GM12878 (cell line): Measurements from ENCODE around the gene BLOC1S4. TPM values are rescaled to one million over a fixed set of nuclear protein-coding genes. Genes with fewer than 3 reads are reported as not detected.

ENCODE experiments used
- ATAC-seq: fragments of 200-7000 bp; cut with Tn5 transposase; 3 replicates; pipeline ENCODE4 v1.9.1; 2020; ENCODE audit warnings: mild to moderate bottlenecking, moderate library complexity
- BruUV-seq: library from RNA; stranded (reverse); fragments of 400-500 nt; replicated peaks from 2 replicates; lab custom pipeline; 2021; lab: Mats Ljungman, UMichigan
- CTCF ChIA-PET: fragments of 300-600 bp; sonication (Branson Sonifier 250); formaldehyde crosslinking; extraction: SDS; loops from one replicate; lab custom pipeline; 2021; ENCODE audit warnings: inconsistent platforms; lab: Yijun Ruan, JAX
- POLR2A ChIA-PET: fragments of 350-600 bp; formaldehyde crosslinking; extraction: SDS; loops from one replicate; lab custom pipeline; 2021; ENCODE audit warnings: inconsistent platforms; lab: Charles Lee
- RAD21 ChIA-PET: fragments of 300-600 bp; sonication (Branson Sonifier 250); formaldehyde crosslinking; loops from one replicate; lab custom pipeline; 2023; ENCODE audit warnings: antibody characterized with exemption; ENCODE audit not compliant: unreplicated experiment; lab: Charles Lee
- SMC1A ChIA-PET: fragments of 300-600 bp; sonication (Branson Sonifier 250); formaldehyde crosslinking; loops from one replicate; lab custom pipeline; 2023; ENCODE audit not compliant: unreplicated experiment, uncharacterized antibody; lab: Charles Lee
- DNase-seq: peaks from one replicate; pipeline ENCODE4 v3.0.0-alpha.2; 2011; ENCODE audit warnings: low read depth, low spot score
- FAIRE-seq: peaks from 3 replicates; lab custom pipeline; 2011; peaks lifted over from hg19 to GRCh38; lab: Jason Lieb, UNC
- H2AFZ ChIP-seq: 2 replicates; pipeline ENCODE4 v1.6.0; 2011; ENCODE audit warnings: low read depth, low read length, control low read depth; ENCODE audit not compliant: control insufficient read depth
- H3K27ac ChIP-seq: 2 replicates; pipeline ENCODE4 v1.5.1; 2011; ENCODE audit warnings: control low read depth; ENCODE audit not compliant: control insufficient read depth, insufficient read depth
- H3K27me3 ChIP-seq, 2 experiments: replicated peaks in 1 of 2; 2 replicates each; pipeline versions ENCODE4 v1.6.0 to v1.6.1; 2011; ENCODE audit warnings: low read length in 1 of 2; ENCODE audit not compliant: control insufficient read depth in 2 of 2, insufficient read depth in 2 of 2
- H3K36me3 ChIP-seq, 2 experiments: 2 replicates each; pipeline ENCODE4 v1.5.1; 2011; ENCODE audit warnings: low read length in 1 of 2; ENCODE audit not compliant: control insufficient read depth in 2 of 2, insufficient read depth in 2 of 2
- H3K4me1 ChIP-seq: 2 replicates; pipeline ENCODE4 v1.6.1; 2011; ENCODE audit warnings: mild to moderate bottlenecking, low read length, moderate library complexity, mixed read lengths; ENCODE audit not compliant: control insufficient read depth, insufficient read depth
- H3K4me2 ChIP-seq: 2 replicates; pipeline ENCODE4 v1.6.0; 2011; ENCODE audit warnings: control low read depth; ENCODE audit not compliant: control insufficient read depth, insufficient read depth
- H3K4me3 ChIP-seq: fragments of 200-600 bp; sonication (generic); 2 replicates; pipeline ENCODE4 v1.5.1; 2016
- H3K79me2 ChIP-seq: 2 replicates; pipeline ENCODE4 v1.6.0; 2011; ENCODE audit warnings: low read length; ENCODE audit not compliant: control insufficient read depth, insufficient read depth
- H3K9ac ChIP-seq: 2 replicates; pipeline ENCODE4 v1.8.0; 2011; ENCODE audit warnings: low read length, control low read depth, mixed read lengths; ENCODE audit not compliant: control insufficient read depth, insufficient read depth
- H3K9me3 ChIP-seq: replicated peaks from 3 replicates; pipeline ENCODE4 v1.5.1; 2011; ENCODE audit warnings: mild to moderate bottlenecking, low read length; ENCODE audit not compliant: control insufficient read depth, insufficient read depth
- H4K20me1 ChIP-seq: 2 replicates; pipeline ENCODE4 v1.6.0; 2011; ENCODE audit not compliant: control insufficient read depth, insufficient read depth
- CUX1 ChIP-seq: IDR thresholded peaks from 2 replicates; pipeline ENCODE4 v1.6.1; 2012; ENCODE audit warnings: improper control_type of control experiment, low read depth, low read length; ENCODE audit not compliant: insufficient replicate concordance
- HDAC6 ChIP-seq: fragments of 200-600 bp; sonication (generic); IDR thresholded peaks from one replicate; pipeline ENCODE4 v1.8.0; 2017; ENCODE audit warnings: antibody characterized with exemption; ENCODE audit not compliant: unreplicated experiment
- MTA2 ChIP-seq: fragments of 450-650 bp; IDR thresholded peaks from 2 replicates; pipeline ENCODE4 v1.6.1; 2016; ENCODE audit warnings: low read depth, mild to moderate bottlenecking, moderate library complexity
- MYC ChIP-seq: IDR thresholded peaks from 2 replicates; pipeline ENCODE4 v1.6.1; 2011; ENCODE audit warnings: mild to moderate bottlenecking, low read length, moderate library complexity, inconsistent platforms; ENCODE audit not compliant: insufficient read depth, insufficient replicate concordance, insufficient read length, severe bottlenecking
- NFIC ChIP-seq: IDR thresholded peaks from 2 replicates; pipeline ENCODE4 v1.6.1; 2012; ENCODE audit warnings: low read depth, mild to moderate bottlenecking, inconsistent platforms, low read length, moderate library complexity
- NRF1 ChIP-seq: conservative IDR thresholded peaks from 2 replicates; pipeline ENCODE4 v1.6.1; 2011; ENCODE audit warnings: mild to moderate bottlenecking, low read depth, low read length, improper control_type of control experiment
- PAX8 ChIP-seq: fragments of 450-650 bp; IDR thresholded peaks from 2 replicates; pipeline ENCODE4 v1.6.1; 2017; ENCODE audit warnings: mild to moderate bottlenecking, moderate library complexity
- POLR2AphosphoS5 ChIP-seq: IDR thresholded peaks from 2 replicates; pipeline ENCODE4 v1.6.1; 2011; ENCODE audit warnings: mild to moderate bottlenecking, low read length, inconsistent platforms
- POU2F2 ChIP-seq: IDR thresholded peaks from 3 replicates; pipeline ENCODE4 v1.6.1; 2011; ENCODE audit warnings: low read depth, mild to moderate bottlenecking, low read length, borderline replicate concordance
- RB1 ChIP-seq: fragments of 450-650 bp; formaldehyde crosslinking; IDR thresholded peaks from 2 replicates; pipeline ENCODE4 v1.6.1; 2017; ENCODE audit warnings: mild to moderate bottlenecking, borderline replicate concordance
- SIX5 ChIP-seq: IDR thresholded peaks from 2 replicates; pipeline ENCODE4 v1.6.1; 2011; ENCODE audit warnings: mild to moderate bottlenecking, low read depth, low read length, moderate library complexity; ENCODE audit not compliant: severe bottlenecking
- SRF ChIP-seq, 2 experiments: IDR thresholded peaks; 2 replicates each; pipeline ENCODE4 v1.6.1; 2011; ENCODE audit warnings: low read depth in 2 of 2, low read length in 2 of 2, mild to moderate bottlenecking in 1 of 2, moderate library complexity in 1 of 2
- STAT1 ChIP-seq: fragments of 450-650 bp; conservative IDR thresholded peaks from 2 replicates; pipeline ENCODE4 v1.6.1; 2014; ENCODE audit warnings: antibody characterized with exemption, mild to moderate bottlenecking
- TCF12 ChIP-seq: IDR thresholded peaks from 2 replicates; pipeline ENCODE4 v1.6.1; 2011; ENCODE audit warnings: low read depth, mild to moderate bottlenecking, low read length
- ZNF384 ChIP-seq: IDR thresholded peaks from 2 replicates; pipeline ENCODE4 v1.6.1; 2012; ENCODE audit warnings: low read depth, mild to moderate bottlenecking, low read length, improper control_type of control experiment, borderline replicate concordance
- WGBS: methylation state at CpG from one replicate; pipeline ENCODE4 v1.1.6; 2016; ENCODE audit warnings: low lambda C conversion rate; ENCODE audit not compliant: insufficient replicate concordance, insufficient coverage; ENCODE audit errors: missing lambda C conversion rate; 5-methylcytosine and 5-hydroxymethylcytosine counted together
- in situ Hi-C: fragments of 300-500 bp; cut with MboI; formaldehyde crosslinking; loops from 9 replicates; pipeline ENCODE4 v1.14.3; 2018; ENCODE audit warnings: mixed read lengths
- intact Hi-C: fragments of 100-400 bp; cut with micrococcal nuclease; formaldehyde crosslinking; loops from one replicate; pipeline ENCODE4 v1.14.2; 2022; ENCODE audit not compliant: unreplicated experiment
- polyA plus RNA-seq, 11 experiments: library from polyadenylated mRNA; depleted of rRNA in 4 of 11; unstranded in 6 of 11; stranded (reverse) in 5 of 11; fragments of >200 nt; fragmentation: Nextera tagmentation in 4 of 11; fragmentation: Illumina TruSeq in 1 of 11; extraction: Ambion mirVana in 4 of 11; extraction: Trizol in 1 of 11; gene quantifications; 1 replicate in 1 of 11; 2 replicates in 10 of 11; pipeline versions ENCODE4 v1.2.1 to v1.2.3, GENCODE V29; 2011 to 2016; ENCODE audit warnings: inconsistent platforms in 2 of 11, missing spikeins in 2 of 11, low read depth in 1 of 11
- total RNA-seq, 4 experiments: library from RNA; depleted of rRNA in 3 of 4; stranded (reverse); fragments of >200 nt in 3 of 4; fragmentation: Illumina TruSeq in 1 of 4; extraction: Trizol in 1 of 4; gene quantifications; 2 replicates each; pipeline versions ENCODE4 v1.2.1 to v1.2.3, GENCODE V29; 2013 to 2021

BLOC1S4 gene
- total and polyA plus RNA-seq, 10 of the 15 experiments (the other 5 are each of a cell fraction or from before 2014, with no cell fraction given) = 2.7 to 23.8 (median 9.5) TPM

DNA sequence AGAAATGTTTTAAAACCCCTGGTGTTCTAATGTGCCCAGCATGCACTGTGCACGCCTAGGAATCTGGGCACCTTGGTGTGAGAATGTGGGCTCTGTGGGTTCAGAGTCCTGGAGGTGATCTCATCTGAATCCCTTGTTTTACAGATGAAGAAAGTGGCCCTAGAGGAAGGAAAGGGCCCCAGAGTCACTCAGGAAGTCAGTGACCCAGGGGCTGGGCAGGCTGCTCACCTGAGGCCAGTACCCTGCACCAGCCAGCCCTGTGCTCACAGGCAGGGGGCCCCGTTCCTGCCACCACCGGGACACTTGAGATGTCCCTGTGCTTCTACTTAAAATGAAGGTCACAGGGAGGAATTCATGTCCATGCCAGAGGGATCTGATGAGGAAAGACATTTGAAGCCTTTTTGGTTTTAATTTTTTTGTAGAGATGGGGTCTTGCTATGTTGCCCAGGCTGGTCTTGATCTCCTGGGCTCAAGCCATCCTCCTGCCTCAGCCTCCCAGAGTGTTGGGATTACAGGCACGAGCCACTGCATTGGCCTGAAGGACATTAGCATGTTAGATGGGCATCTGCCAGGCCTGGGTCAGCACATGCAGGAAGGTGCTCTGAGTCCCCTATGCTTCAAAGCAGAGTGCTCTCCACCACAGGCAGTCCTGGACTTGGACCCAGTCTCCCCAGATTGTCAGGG, 29.7 kb upstream of the BLOC1S4 start:
- Histone ChIP-seq H2AFZ (no peak overlapping the region), H3K27ac (no peak overlapping the region), H3K79me2 (no peaks in the 10 kb centered on the region), H3K9me3 (no peaks in the 10 kb centered on the region), H3K4me1 (peaks cover 11% of the 10 kb centered on the region), H3K27me3 (no peaks in the 10 kb centered on the region), H3K36me3 (no peaks in the 10 kb centered on the region), H3K4me3 (no peak overlapping the region), H3K9ac (no peak overlapping the region), H3K4me2 (no peak overlapping the region), H4K20me1 (no peaks in the 10 kb centered on the region)
- TF ChIP-seq ZNF384 (no peak), HDAC6 (no peak), NFIC (no peak), SIX5 (no peak), STAT1 (no peak), POU2F2 (no peak), CUX1 (no peak), MYC (no peak), PAX8 (no peak), POLR2AphosphoS5 (no peak), SRF (IDR thresholded peaks at IDR 0.05; ENCODE audit: low read depth in 2 of 2, low read length in 2 of 2) (no peak), MTA2 (no peak), TCF12 (no peak), NRF1 (no peak), RB1 (no peak)
- no peak for DNase-seq
- no peak for ATAC-seq
- POLR2A ChIA-PET = no interaction called here
- CTCF ChIA-PET = no interaction called here
- RAD21 ChIA-PET = interaction anchor here (0.5 kb wide), 1 partner anchor 12 kb away, joined by 6 read pairs; no protein-coding TSS in a partner anchor
- WGBS = 57% methylated on average over 4 of the region's 4 CpGs
- intact Hi-C loops = no loop called here
- no peak for FAIRE-seq
- no TSS peak for BruUV-seq
- in situ Hi-C loops = no loop called here
- SMC1A ChIA-PET = no interaction called here
